Prostate gland (tissue), 2 donors: ENCODE measurements around the gene TF. TPM values are rescaled to one million over a fixed set of nuclear protein-coding genes. Genes with fewer than 3 reads are reported as not detected.

Experiments
- DNase-seq: peaks from one replicate; pipeline ENCODE4 v3.0.0-alpha.2; 2019; ENCODE audit warnings: low spot score
- H3K27ac ChIP-seq, 2 donors: fragments of 200-600 bp; sonication (generic); 2 replicates each; pipeline ENCODE4 v1.5.1; 2017 to 2019
- H3K27me3 ChIP-seq: fragments of 200-600 bp; sonication (generic); replicated peaks from 2 replicates; pipeline ENCODE4 v1.5.1; 2019; ENCODE audit not compliant: insufficient read depth
- H3K36me3 ChIP-seq, 2 donors: fragments of 200-600 bp; sonication (generic); 1 replicate in 1 of 2; 2 replicates in 1 of 2; pipeline versions ENCODE4 v1.5.1 to v1.8.1; 2017 to 2019
- H3K4me1 ChIP-seq: fragments of 200-600 bp; sonication (generic); replicated peaks from 2 replicates; pipeline ENCODE4 v1.5.1; 2019
- H3K4me3 ChIP-seq, 2 donors: fragments of 200-600 bp; sonication (generic); 2 replicates each; pipeline ENCODE4 v1.5.1; 2017 to 2019
- H3K9me3 ChIP-seq: fragments of 200-600 bp; sonication (generic); 2 replicates; pipeline ENCODE4 v1.5.1; 2017
- CTCF ChIP-seq, 4 experiments: fragments of 200-600 bp in 2 of 4; fragments of 450-650 bp in 2 of 4; sonication (generic) in 2 of 4; IDR thresholded peaks; 1 replicate in 3 of 4; 2 replicates in 1 of 4; pipeline ENCODE4 v1.5.1; 2016 to 2019; ENCODE audit warnings: antibody characterized with exemption in 4 of 4, mild to moderate bottlenecking in 2 of 4, moderate library complexity in 2 of 4
- POLR2A ChIP-seq: fragments of 450-650 bp; IDR thresholded peaks from one replicate; pipeline ENCODE4 v1.6.1; 2016; ENCODE audit warnings: antibody characterized with exemption, mild to moderate bottlenecking
- POLR2AphosphoS5 ChIP-seq: sonication (generic); formaldehyde crosslinking; IDR thresholded peaks from one replicate; pipeline ENCODE4 v1.6.1; 2017; ENCODE audit warnings: antibody characterized with exemption
- WGBS: methylation state at CpG from one replicate; pipeline ENCODE4 v1.1.5; 2018; 5-methylcytosine and 5-hydroxymethylcytosine counted together
- intact Hi-C: fragments of 100-400 bp; cut with DNase I; formaldehyde crosslinking; loops from one replicate; pipeline ENCODE4 v1.14.2; 2022
- total RNA-seq, 2 donors: library from RNA; depleted of rRNA; stranded (reverse); fragments of >200 nt; gene quantifications; one replicate each; pipeline ENCODE4 v1.1.0, GENCODE V29; 2016

Gene TF
- total RNA-seq, 2 donors from 2014 or later, result 15.1 to 57.9 TPM

GRCh38 chr3:133788024-133788423, 41.8 kb downstream of the TF start:
- no peak for DNase-seq
- Histone ChIP-seq H3K27ac (no peak overlapping the region), H3K4me1 (no peaks in the 10 kb centered on the region), H3K36me3 (no peaks in the 10 kb centered on the region), H3K9me3 (no peaks in the 10 kb centered on the region), H3K4me3 (no peak overlapping the region), H3K27me3 (no peaks in the 10 kb centered on the region)
- intact Hi-C loops, result no loop called here
- TF ChIP-seq POLR2A (no peak), POLR2AphosphoS5 (no peak), CTCF (IDR thresholded peaks at IDR 0.05) (no peak)
- WGBS, result 89% methylated on average over 2 of the region's 2 CpGs

- H3K9me3 ChIP-seq, result no peaks in the 10 kb centered on the region
- no peak overlapping the region for H3K4me3 ChIP-seq
- intact Hi-C loops, result no loop called here
- no peak for DNase-seq
- 62% methylated on average over 9 of the region's 9 CpGs for WGBS
- H3K4me1 ChIP-seq, result no peaks in the 10 kb centered on the region
- TF ChIP-seq POLR2AphosphoS5 (no peak), CTCF (IDR thresholded peaks at IDR 0.05) (no peak), POLR2A (no peak)
- no peaks in the 10 kb centered on the region for H3K27me3 ChIP-seq
- no peak overlapping the region for H3K27ac ChIP-seq
- no peaks in the 10 kb centered on the region for H3K36me3 ChIP-seq
Observed at GRCh38 chr3:133792171-133792763, 46.1 kb downstream of the TF start.

GRCh38 chr3:133797396-133798105, 51.4 kb downstream of the TF start:
- H3K27me3 ChIP-seq, result no peaks in the 10 kb centered on the region

GRCh38 chr3:133799794-133800585, 53.8 kb downstream of the TF start:
- Histone ChIP-seq H3K9me3 (no peaks in the 10 kb centered on the region), H3K36me3 (no peaks in the 10 kb centered on the region), H3K4me1 (no peaks in the 10 kb centered on the region), H3K4me3 (no peak overlapping the region), H3K27me3 (no peaks in the 10 kb centered on the region), H3K27ac (no peak overlapping the region)
- TF ChIP-seq POLR2AphosphoS5 (no peak), POLR2A (no peak), CTCF (IDR thresholded peaks at IDR 0.05) (no peak)
- WGBS, result 68% methylated on average over 7 of the region's 7 CpGs
- intact Hi-C loops, result loop anchor here (10.0 kb wide), 1 partner anchor 135 kb away; the partner anchor contains the start of gene TOPBP1
- no peak for DNase-seq

More at GRCh38 chr3:133797396-133798105, 51.4 kb downstream of the TF start:
- no peaks in the 10 kb centered on the region for H3K4me1 ChIP-seq
- no peak for TF ChIP-seq POLR2AphosphoS5
- TF ChIP-seq CTCF (IDR thresholded peaks at IDR 0.05), result no peak
- TF ChIP-seq POLR2A, result no peak
- WGBS, result 56% methylated on average over 3 of the region's 3 CpGs
- H3K27ac ChIP-seq, result no peak overlapping the region
- intact Hi-C loops, result no loop called here
- no peak for DNase-seq
- H3K4me3 ChIP-seq, result no peak overlapping the region
- no peaks in the 10 kb centered on the region for H3K9me3 ChIP-seq
- H3K36me3 ChIP-seq, result no peaks in the 10 kb centered on the region
